ENCODE data around the gene C12orf57.

- TF ChIP-seq, protein P1, sequence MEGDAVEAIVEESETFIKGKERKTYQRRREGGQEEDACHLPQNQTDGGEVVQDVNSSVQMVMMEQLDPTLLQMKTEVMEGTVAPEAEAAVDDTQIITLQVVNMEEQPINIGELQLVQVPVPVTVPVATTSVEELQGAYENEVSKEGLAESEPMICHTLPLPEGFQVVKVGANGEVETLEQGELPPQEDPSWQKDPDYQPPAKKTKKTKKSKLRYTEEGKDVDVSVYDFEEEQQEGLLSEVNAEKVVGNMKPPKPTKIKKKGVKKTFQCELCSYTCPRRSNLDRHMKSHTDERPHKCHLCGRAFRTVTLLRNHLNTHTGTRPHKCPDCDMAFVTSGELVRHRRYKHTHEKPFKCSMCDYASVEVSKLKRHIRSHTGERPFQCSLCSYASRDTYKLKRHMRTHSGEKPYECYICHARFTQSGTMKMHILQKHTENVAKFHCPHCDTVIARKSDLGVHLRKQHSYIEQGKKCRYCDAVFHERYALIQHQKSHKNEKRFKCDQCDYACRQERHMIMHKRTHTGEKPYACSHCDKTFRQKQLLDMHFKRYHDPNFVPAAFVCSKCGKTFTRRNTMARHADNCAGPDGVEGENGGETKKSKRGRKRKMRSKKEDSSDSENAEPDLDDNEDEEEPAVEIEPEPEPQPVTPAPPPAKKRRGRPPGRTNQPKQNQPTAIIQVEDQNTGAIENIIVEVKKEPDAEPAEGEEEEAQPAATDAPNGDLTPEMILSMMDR (IDR thresholded peaks at IDR 0.05; ENCODE audit: low read depth, low read length) = no peak
- TF ChIP-seq, protein P2, sequence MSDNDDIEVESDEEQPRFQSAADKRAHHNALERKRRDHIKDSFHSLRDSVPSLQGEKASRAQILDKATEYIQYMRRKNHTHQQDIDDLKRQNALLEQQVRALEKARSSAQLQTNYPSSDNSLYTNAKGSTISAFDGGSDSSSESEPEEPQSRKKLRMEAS (IDR thresholded peaks at IDR 0.05; ENCODE audit: low read depth, low read length) = no peak
- no peak for TF ChIP-seq MYC (IDR thresholded peaks at IDR 0.05; ENCODE audit: low read depth, low read length)
These were observed 11.5 kb downstream of the C12orf57 start for GRCh38 chr12:6955108-6956020.

Data from NB4 (cell line).